ENCODE data around the gene ARHGAP22.
"Not testable (repeated sequence)": the region's sequence is repeated elsewhere in the genome, so short reads cannot be mapped to it uniquely, and the experiment has no call there.

ARHGAP22 gene, protein sequence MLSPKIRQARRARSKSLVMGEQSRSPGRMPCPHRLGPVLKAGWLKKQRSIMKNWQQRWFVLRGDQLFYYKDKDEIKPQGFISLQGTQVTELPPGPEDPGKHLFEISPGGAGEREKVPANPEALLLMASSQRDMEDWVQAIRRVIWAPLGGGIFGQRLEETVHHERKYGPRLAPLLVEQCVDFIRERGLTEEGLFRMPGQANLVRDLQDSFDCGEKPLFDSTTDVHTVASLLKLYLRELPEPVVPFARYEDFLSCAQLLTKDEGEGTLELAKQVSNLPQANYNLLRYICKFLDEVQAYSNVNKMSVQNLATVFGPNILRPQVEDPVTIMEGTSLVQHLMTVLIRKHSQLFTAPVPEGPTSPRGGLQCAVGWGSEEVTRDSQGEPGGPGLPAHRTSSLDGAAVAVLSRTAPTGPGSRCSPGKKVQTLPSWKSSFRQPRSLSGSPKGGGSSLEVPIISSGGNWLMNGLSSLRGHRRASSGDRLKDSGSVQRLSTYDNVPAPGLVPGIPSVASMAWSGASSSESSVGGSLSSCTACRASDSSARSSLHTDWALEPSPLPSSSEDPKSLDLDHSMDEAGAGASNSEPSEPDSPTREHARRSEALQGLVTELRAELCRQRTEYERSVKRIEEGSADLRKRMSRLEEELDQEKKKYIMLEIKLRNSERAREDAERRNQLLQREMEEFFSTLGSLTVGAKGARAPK

DNA sequence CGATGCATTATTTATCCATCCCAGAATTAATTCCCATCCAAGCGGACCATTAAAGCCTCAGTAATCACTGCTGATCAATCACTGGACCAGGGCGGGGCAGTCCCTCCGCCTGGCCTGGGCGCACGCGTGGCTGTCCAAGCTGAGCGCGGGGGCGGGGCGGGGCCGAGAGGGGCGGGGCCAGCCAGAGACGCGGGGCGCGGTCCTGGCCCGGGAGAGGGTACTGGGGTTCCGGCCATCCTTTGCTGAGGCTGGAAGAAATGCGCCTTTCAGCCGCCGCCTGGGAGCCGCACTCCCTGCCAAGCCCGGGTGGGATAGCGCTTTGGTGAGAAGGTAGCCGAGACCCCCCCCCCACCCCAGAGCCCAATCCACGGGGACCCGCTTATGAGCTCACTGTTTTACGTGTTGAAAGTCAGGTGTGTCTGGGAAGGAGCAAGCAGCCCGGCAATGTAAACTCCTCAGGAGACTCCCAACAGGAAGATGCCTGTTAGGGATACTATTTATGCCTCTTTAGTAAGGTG lies at the start of gene ARHGAP22:
Gene ARHGAP22, minus strand, starts transcription at position 83 of the 518 bp plus-strand sequence. CDS start 277 bp downstream, outside the sequence.
- Mint-ChIP-seq H3K4me3 (peak within 1 kb of the TSS; percentile 72), H3K9me3 (no peaks in the 10 kb centered on the region), H3K27ac (no peak within 1 kb of the TSS), H3K36me3 (no peaks in the 10 kb centered on the region), H3K27me3 (peaks cover 7% of the 10 kb centered on the region), H3K4me1 (peaks cover 20% of the 10 kb centered on the region)
- ATAC-seq (ENCODE audit: low read depth), result peak; percentile 77
- no peak for DNase-seq (ENCODE audit: low spot score in 2 of 2)

DNA sequence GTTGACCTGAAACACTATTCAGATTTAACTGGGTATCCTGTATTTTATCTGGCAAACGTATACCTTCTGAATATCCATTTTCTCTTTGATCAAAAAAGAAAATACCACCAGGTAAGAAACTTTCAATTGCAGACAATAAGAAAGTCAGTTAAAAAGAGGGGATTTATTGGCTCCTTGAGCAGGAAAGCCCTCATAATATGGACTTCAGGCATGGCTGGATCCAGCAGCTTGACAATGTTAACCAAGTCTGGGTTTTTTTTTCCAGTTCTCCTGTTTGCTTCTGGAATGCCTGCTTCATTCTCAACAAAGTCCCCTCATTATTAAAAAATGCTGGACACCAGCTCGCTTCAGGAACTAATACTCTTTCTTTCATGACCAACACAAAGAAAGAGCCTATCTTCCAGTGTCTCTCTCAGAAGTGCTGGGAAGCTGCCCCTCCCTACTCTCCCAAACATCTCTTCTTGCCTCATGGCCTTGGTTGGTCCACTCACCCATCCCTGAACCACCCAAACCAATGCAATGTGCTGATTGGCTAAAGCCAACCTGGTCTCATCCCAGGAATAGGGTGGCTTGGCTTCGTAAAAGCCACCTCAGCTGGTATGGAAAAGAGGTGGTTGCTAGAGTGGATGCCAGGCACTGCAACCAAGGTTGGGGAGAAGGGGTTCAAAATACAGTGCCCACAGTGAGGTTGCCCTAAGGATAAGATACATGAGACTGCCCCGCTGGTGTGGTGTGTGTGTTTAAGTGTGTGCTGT lies 49.2 kb upstream of the ARHGAP22 start:
- Mint-ChIP-seq H3K36me3 (peaks cover 4% of the 10 kb centered on the region), H3K9me3 (no peaks in the 10 kb centered on the region), H3K27me3 (peaks cover 7% of the 10 kb centered on the region), H3K4me3 (peak overlapping the region; percentile 38), H3K4me1 (peaks cover 38% of the 10 kb centered on the region), H3K27ac (no peak overlapping the region)
- ATAC-seq (ENCODE audit: low read depth) (no peak), DNase-seq (ENCODE audit: low spot score in 2 of 2) (no peak)

DNA sequence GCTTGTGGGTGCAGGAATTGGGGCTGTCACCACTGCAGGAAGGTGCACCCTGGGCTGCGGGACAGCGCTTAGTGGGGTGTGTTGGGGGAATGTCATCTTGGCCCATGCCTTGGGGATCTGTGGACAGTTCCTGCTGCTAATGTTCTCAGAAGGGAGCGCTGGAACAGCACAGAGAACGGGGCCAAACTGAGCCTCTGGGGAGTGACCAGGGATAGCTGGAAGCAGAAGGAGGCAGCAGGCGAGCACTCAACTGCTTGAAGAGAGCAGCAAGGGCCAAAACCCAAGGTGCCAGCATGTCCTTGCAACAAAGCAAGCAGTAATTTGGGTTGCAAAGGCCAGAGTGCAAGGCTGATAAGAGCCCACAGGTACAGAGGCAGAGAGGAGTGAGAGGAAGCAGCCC lies 48.5 kb upstream of the ARHGAP22 start:
- no peak overlapping the region for H3K4me3 Mint-ChIP-seq
- ATAC-seq (ENCODE audit: low read depth) (no peak), DNase-seq (ENCODE audit: low spot score in 2 of 2) (peak in 1 of 2 donors; percentile 9)
- no peaks in the 10 kb centered on the region for H3K9me3 Mint-ChIP-seq
- peaks cover 4% of the 10 kb centered on the region for H3K36me3 Mint-ChIP-seq
- H3K27me3 Mint-ChIP-seq, result peaks cover 7% of the 10 kb centered on the region
- H3K27ac Mint-ChIP-seq, result no peak overlapping the region
- peaks cover 33% of the 10 kb centered on the region for H3K4me1 Mint-ChIP-seq

DNA sequence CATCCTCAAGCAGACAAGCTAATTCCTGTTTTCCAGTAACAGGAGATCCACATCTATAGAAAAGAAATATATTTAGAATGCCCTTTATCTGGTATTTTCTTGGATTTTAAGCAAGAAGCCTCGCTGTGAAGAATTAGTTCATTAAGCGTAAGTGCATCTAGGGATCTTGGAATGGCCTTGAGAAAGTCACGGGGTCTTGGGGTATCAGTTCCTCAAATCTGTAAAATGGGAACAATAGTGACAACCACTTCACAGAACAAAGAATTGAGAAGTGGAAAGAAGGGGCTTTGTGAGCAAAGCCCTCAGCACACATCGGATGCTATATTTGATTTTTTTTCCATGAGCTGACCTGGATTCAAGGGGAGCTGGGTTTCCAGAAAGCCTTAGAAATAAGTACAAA lies 47.5 kb upstream of the ARHGAP22 start:
- ATAC-seq (ENCODE audit: low read depth), result peak; percentile 28
- Mint-ChIP-seq H3K9me3 (no peaks in the 10 kb centered on the region), H3K27ac (no peak overlapping the region), H3K4me1 (peaks cover 30% of the 10 kb centered on the region), H3K36me3 (peaks cover 4% of the 10 kb centered on the region), H3K4me3 (no peak overlapping the region), H3K27me3 (peaks cover 7% of the 10 kb centered on the region)
- DNase-seq (ENCODE audit: low spot score in 2 of 2), result no peak

DNA sequence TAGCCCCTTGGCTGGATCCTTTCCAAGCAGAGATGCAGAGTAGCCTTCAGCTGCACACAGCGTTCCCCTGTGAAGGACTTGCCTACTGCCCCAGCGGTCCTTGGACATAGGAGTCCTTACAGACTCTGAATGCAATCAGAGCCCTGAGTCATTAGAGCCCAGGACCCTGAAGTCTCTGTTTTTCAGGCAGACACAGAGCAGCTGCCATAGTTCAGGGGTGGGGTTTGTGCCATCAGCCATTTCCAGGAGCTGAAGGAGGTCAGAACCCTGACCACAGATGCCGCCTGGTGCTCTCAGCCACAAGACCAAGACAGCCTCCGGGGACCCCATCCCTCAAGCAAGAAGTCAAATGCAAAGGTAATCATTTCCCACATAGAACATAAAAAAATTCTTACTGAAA lies 47.0 kb upstream of the ARHGAP22 start:
- no peak overlapping the region for H3K27ac Mint-ChIP-seq
- H3K4me1 Mint-ChIP-seq, result peaks cover 29% of the 10 kb centered on the region
- no peak overlapping the region for H3K4me3 Mint-ChIP-seq
- no peak for ATAC-seq (ENCODE audit: low read depth)
- peaks cover 4% of the 10 kb centered on the region for H3K36me3 Mint-ChIP-seq
- H3K9me3 Mint-ChIP-seq, result no peaks in the 10 kb centered on the region
- peaks cover 7% of the 10 kb centered on the region for H3K27me3 Mint-ChIP-seq
- DNase-seq (ENCODE audit: low spot score in 2 of 2), result peak in 1 of 2 donors; percentile 7

DNA sequence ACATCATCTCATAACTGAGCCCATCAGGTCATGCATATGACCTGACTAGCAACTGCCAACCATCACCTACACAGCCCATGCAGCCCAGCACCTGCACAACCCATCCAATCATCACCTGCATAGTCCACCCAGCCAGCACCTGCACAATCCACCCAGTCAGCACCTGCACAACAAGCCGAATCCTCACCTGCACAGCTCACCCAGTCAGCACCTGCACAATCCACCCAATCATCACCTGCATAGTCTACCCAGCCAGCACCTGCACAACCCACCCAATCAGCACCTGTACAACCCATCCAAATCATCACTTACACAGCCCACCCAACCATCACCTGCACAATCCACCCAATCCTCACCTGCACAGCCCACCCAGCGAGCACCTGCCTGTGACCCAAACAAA lies 46.4 kb upstream of the ARHGAP22 start:
- DNase-seq (ENCODE audit: low spot score in 2 of 2) (no peak), ATAC-seq (ENCODE audit: low read depth) (no peak)
- Mint-ChIP-seq H3K27ac (no peak overlapping the region), H3K9me3 (no peaks in the 10 kb centered on the region), H3K4me1 (peaks cover 24% of the 10 kb centered on the region), H3K36me3 (peaks cover 4% of the 10 kb centered on the region), H3K4me3 (no peak overlapping the region), H3K27me3 (peaks cover 7% of the 10 kb centered on the region)

DNA sequence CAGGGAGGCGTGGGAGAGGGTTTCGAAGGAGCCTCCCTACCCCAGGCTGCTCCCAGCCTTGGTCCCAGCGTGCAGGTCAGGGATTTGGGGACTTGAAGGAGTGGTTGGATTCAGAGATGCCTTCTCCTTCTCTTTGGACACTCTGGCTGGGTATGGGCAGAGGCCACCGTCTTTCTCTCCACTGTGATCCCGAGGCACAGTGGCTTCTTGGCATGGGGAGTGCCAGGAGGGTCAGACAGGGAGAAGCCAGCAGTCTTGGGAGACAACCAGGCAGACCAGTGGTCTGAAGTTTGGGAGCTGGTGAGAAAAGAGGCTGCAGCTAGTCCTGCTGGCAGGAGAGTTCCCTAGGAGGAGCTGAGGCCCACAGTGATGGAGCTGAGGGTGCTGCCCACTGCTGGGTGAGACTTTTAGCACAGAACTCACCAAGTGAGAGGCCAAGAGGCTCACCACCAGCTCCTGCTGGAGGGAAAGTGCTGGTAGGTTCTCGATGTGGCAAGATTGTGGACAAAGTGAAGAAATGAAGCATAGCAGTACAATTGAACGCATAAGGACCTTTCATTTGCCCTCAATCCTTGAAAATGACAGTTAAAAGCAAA lies 44.6 kb upstream of the ARHGAP22 start:
- peak in 1 of 2 donors; percentile 8 for DNase-seq (ENCODE audit: low spot score in 2 of 2)
- H3K27me3 Mint-ChIP-seq, result peaks cover 5% of the 10 kb centered on the region
- peaks cover 20% of the 10 kb centered on the region for H3K4me1 Mint-ChIP-seq
- H3K27ac Mint-ChIP-seq, result no peak overlapping the region
- ATAC-seq (ENCODE audit: low read depth), result no peak
- no peaks in the 10 kb centered on the region for H3K36me3 Mint-ChIP-seq
- no peak overlapping the region for H3K4me3 Mint-ChIP-seq
- H3K9me3 Mint-ChIP-seq, result no peaks in the 10 kb centered on the region

DNA sequence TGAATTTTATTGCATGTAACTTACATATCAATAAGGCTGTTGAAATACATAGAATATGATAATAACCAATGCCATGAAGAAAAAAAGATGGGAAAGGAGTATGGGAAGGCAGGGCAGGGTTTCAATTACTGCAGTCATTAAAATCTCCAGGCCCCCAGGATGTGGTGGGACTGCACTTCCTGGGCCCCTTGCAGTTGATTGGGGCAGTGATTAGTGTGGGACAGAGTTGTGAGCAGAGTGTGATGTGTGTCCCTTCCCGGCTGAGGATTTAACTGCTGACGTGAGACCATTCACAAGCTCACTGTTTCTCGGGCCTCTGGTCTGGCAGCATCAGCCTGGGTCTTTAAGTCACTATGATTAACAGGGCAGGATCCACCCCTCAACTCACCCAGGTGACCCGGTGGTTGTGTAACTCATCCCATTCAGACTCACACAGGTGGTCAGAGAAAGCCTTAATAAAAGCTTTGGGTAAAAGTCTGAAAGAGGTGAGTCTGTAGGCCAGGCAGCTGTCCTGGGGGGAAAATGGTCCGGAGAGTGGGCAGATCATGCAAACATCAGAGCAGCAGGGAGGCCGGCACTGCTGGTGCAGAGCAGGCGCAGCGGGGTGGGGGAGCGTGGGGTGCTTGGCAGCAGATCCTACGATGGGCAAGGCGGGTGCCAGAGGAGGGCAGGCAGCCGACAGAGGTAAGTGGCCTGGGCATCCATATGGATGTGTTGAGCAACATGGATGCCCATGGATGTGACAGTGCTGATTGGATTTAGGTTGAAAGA lies 43.5 kb upstream of the ARHGAP22 start:
- Mint-ChIP-seq H3K4me3 (no peak overlapping the region), H3K4me1 (peaks cover 20% of the 10 kb centered on the region), H3K27ac (no peak overlapping the region), H3K36me3 (no peaks in the 10 kb centered on the region), H3K9me3 (no peaks in the 10 kb centered on the region), H3K27me3 (peaks cover 2% of the 10 kb centered on the region)
- DNase-seq (ENCODE audit: low spot score in 2 of 2), result peak in 1 of 2 donors; percentile 9
- no peak for ATAC-seq (ENCODE audit: low read depth)

DNA sequence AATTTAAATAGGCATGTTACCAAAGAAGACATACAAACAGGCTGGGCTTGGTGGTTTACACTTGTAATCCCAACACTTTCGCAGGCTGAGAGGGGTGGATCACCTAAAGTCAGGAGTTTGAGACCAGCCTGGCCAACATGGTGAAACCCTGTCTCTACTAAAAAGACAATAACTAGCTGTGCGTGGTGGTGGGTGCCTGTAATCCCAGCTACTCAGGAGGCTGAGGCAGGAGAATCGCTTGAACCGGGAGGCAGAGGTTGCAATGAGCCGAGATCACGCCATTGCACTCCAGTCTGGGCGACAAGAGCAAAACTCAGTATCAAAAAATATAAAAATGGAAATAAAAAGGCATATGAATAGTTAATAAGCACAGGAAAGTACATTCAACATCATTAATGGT lies 42.2 kb upstream of the ARHGAP22 start:
- H3K27ac Mint-ChIP-seq; H3K9me3 Mint-ChIP-seq; DNase-seq (ENCODE audit: low spot score in 2 of 2); ATAC-seq (ENCODE audit: low read depth); H3K4me3 Mint-ChIP-seq; H3K36me3 Mint-ChIP-seq; H3K27me3 Mint-ChIP-seq: not testable (repeated sequence)
- peaks cover 10% of the 10 kb centered on the region for H3K4me1 Mint-ChIP-seq

DNA sequence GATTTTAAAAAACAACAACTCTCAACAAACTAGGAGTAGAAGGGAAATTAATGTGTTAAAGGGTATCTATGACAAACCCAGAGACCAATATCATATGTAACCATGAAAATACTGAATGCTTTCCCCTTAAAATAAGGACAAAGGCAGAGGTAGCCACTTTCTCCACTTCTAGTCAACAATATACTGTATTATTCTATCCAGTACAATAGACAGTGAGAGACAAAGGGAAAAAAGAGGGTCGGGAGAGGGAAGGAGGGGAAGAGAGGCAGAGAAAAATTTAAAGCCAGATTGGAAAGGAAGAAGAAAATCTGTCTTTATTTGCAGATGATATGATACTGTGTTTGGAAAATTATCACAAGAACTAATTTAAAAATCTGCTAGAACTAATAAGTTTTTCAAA lies 40.7 kb upstream of the ARHGAP22 start:
- DNase-seq (ENCODE audit: low spot score in 2 of 2) (no peak), ATAC-seq (ENCODE audit: low read depth) (no peak)
- Mint-ChIP-seq H3K27me3 (no peaks in the 10 kb centered on the region), H3K4me1 (no peaks in the 10 kb centered on the region), H3K27ac (no peak overlapping the region), H3K4me3 (no peak overlapping the region), H3K36me3 (peaks cover 3% of the 10 kb centered on the region), H3K9me3 (peaks cover 2% of the 10 kb centered on the region)

DNA sequence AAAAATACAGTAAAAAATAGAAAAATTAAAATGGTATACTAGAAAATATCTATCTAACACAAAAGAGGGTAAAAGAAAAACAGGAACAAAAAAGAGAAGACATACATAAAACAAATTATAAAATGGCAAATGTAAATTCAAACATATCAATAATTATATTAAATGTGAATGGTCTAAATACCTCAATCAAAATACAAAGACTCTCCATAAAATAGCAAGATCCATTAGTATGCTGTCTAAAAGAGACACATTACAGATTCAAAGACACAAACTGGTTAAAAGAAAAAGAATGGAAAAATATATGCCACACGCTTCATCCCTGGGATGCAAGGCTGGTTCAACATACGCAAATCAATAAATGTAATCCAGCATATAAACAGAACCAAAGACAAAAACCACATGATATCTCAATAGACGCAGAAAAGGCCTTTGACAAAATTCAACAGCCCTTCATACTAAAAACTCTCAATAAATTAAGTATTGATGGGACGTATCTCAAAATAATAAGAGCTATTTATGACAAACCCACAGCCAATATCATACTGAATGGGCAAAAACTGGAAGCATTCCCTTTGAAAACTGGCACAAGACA lies 36.3 kb upstream of the ARHGAP22 start:
- not testable (repeated sequence) for H3K36me3 Mint-ChIP-seq; H3K4me3 Mint-ChIP-seq; ATAC-seq (ENCODE audit: low read depth); DNase-seq (ENCODE audit: low spot score in 2 of 2); H3K9me3 Mint-ChIP-seq; H3K27ac Mint-ChIP-seq
- Mint-ChIP-seq H3K27me3 (peaks cover 14% of the 10 kb centered on the region), H3K4me1 (peaks cover 19% of the 10 kb centered on the region)

DNA sequence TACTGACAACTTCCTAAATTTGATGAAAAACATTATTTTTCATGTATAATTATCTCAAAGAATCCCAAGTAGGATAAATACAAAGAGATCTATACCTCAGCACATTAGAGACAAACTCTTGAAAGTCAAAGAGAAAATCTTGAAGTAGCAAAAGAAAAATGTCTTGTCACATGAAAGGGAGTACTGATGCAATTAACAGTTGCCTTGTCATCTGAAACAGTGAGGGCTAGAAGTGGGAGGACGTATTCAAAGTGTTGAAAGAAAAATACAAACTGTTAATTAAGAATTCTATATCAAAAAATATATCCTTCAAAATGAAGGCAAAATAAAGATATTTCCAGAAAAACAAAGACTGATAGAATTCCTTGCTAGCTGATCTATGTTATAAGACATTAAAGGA lies 35.5 kb upstream of the ARHGAP22 start:
- H3K27me3 Mint-ChIP-seq, result peaks cover 14% of the 10 kb centered on the region

DNA sequence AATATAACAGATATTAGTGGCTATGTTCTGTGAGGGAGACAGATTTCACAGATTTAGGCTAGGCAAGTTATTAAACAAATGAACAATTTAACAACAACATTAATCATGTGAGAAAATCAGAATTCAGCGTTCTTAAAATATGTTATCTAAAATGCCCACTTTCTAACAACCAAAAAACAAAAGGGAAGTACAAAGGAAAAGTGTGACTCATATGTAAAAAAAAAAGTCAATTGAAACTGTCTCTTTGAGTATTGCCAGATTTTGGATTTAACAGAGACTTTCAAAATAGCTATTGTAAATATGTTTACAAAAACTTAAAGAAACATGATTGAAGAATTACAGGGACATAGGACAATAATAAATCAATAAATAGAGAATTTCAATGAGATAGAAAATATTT lies 34.8 kb upstream of the ARHGAP22 start:
- no peak for DNase-seq (ENCODE audit: low spot score in 2 of 2)
- Mint-ChIP-seq H3K27me3 (peaks cover 14% of the 10 kb centered on the region), H3K9me3 (peaks cover 7% of the 10 kb centered on the region), H3K36me3 (peaks cover 9% of the 10 kb centered on the region), H3K27ac (no peak overlapping the region), H3K4me3 (no peak overlapping the region), H3K4me1 (peaks cover 27% of the 10 kb centered on the region)
- ATAC-seq (ENCODE audit: low read depth), result no peak

More for the DNA sequence above, 35.5 kb upstream of the ARHGAP22 start:
- H3K9me3 Mint-ChIP-seq, result peaks cover 7% of the 10 kb centered on the region
- no peak for DNase-seq (ENCODE audit: low spot score in 2 of 2)
- ATAC-seq (ENCODE audit: low read depth), result no peak
- peaks cover 22% of the 10 kb centered on the region for H3K4me1 Mint-ChIP-seq
- H3K36me3 Mint-ChIP-seq, result peaks cover 9% of the 10 kb centered on the region
- H3K4me3 Mint-ChIP-seq, result no peak overlapping the region
- H3K27ac Mint-ChIP-seq, result no peak overlapping the region

All from memory B cell (primary cell).